ENCODE data around the gene PPP1R14B. TPM values are rescaled to one million over a fixed set of nuclear protein-coding genes. Genes with fewer than 3 reads are reported as not detected.

Gene PPP1R14B
- total and polyA plus RNA-seq, 2 donors (not counting 3 experiments of a cell fraction or from before 2014, with no cell fraction given): 308 to 431 TPM

DNA sequence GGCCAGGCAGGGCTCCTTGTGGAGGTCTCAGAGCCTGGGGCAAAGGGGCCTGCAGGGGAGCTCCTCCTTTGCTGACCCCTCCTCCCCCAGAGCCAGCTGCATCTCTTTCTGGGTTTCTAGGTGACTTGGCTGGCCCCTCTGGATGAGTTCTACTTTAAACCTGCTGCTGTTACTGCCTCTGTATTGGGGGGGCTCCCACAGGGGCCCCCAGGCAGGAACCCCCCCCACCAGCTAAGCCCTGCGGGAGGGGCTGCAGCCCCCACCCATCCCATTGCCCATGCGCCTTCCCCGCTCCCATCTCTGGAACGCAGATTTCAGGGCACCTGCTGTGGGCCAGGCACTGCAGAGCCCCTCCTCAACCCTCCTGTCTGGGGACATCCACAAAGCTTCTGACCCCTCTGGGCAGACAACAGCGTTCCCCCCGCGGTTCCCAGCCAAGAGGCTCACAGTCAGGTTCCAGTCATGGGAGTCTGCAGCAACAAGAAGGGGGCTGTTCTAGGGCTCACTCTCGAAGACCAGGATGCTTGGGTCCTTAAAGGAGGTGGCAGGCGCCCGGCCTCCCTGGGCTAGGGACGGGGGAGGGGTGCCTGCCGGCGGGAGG, 3.8 kb upstream of the PPP1R14B start:
- Histone ChIP-seq H3K4me2 (ENCODE audit: insufficient read depth, low read length) (peak overlapping the region; percentile 47), H3K9ac (replicated peaks; ENCODE audit: extremely low read depth, insufficient read depth, low read length) (no peak overlapping the region), H3K9me1 (replicated peaks; ENCODE audit: control insufficient read depth, extremely low read depth, insufficient read depth, low read length) (no peaks in the 10 kb centered on the region), H3K4me3 (replicated peaks in 1 of 3; ENCODE audit: insufficient read depth in 1 of 3, low read depth in 1 of 3, low read length in 3 of 3) (peak overlapping the region in 2 of 3 experiments; percentile 11 to 80), H3K4me1 (ENCODE audit: control insufficient read depth, extremely low read depth, insufficient read depth, low read length) (peaks cover 30% of the 10 kb centered on the region), H3K79me2 (ENCODE audit: control insufficient read depth, insufficient read depth, low read length) (peaks cover 40% of the 10 kb centered on the region), H2AFZ (ENCODE audit: low read depth, low read length) (peak overlapping the region; percentile 81), H3K36me3 (ENCODE audit: control insufficient read depth in 2 of 2, extremely low read depth in 1 of 2, insufficient read depth in 2 of 2, low read length in 2 of 2) (peaks cover 0 to 6% of the 10 kb centered on the region in 2 experiments), H3K27ac (ENCODE audit: insufficient read depth, low read depth, low read length) (no peak overlapping the region), H3K27me3 (ENCODE audit: control insufficient read depth in 2 of 2, insufficient read depth in 2 of 2, low read length in 2 of 2) (no peaks in the 10 kb centered on the region), H3K9me3 (replicated peaks; ENCODE audit: control insufficient read depth, insufficient read depth, low read length) (no peaks in the 10 kb centered on the region), H4K20me1 (replicated peaks; ENCODE audit: control insufficient read depth, extremely low read depth, insufficient read depth, low read length) (no peaks in the 10 kb centered on the region)
- no peak for TF ChIP-seq POLR2AphosphoS5 (IDR thresholded peaks at IDR 0.05; ENCODE audit: insufficient read depth, low read depth, low read length)
- TF ChIP-seq GATA2 (IDR thresholded peaks at IDR 0.05; ENCODE audit: insufficient read depth, insufficient read length, low read depth, low read length): no peak
- no peak for TF ChIP-seq JUN (IDR thresholded peaks at IDR 0.05; ENCODE audit: borderline replicate concordance, insufficient read depth, insufficient read length, low read depth)
- TF ChIP-seq MYC (IDR thresholded peaks at IDR 0.05; ENCODE audit: low read depth, low read length): no peak
- no peak for TF ChIP-seq EZH2 (IDR thresholded peaks at IDR 0.05; ENCODE audit: borderline replicate concordance, low read depth, low read length, severe bottlenecking)
- TF ChIP-seq, protein P1, sequence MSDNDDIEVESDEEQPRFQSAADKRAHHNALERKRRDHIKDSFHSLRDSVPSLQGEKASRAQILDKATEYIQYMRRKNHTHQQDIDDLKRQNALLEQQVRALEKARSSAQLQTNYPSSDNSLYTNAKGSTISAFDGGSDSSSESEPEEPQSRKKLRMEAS (IDR thresholded peaks at IDR 0.05; ENCODE audit: insufficient read depth, insufficient read length): no peak
- no peak for TF ChIP-seq POLR2A (IDR thresholded peaks at IDR 0.05; ENCODE audit: low read depth, low read length)
- TF ChIP-seq, protein P2, sequence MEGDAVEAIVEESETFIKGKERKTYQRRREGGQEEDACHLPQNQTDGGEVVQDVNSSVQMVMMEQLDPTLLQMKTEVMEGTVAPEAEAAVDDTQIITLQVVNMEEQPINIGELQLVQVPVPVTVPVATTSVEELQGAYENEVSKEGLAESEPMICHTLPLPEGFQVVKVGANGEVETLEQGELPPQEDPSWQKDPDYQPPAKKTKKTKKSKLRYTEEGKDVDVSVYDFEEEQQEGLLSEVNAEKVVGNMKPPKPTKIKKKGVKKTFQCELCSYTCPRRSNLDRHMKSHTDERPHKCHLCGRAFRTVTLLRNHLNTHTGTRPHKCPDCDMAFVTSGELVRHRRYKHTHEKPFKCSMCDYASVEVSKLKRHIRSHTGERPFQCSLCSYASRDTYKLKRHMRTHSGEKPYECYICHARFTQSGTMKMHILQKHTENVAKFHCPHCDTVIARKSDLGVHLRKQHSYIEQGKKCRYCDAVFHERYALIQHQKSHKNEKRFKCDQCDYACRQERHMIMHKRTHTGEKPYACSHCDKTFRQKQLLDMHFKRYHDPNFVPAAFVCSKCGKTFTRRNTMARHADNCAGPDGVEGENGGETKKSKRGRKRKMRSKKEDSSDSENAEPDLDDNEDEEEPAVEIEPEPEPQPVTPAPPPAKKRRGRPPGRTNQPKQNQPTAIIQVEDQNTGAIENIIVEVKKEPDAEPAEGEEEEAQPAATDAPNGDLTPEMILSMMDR (IDR thresholded peaks at IDR 0.05; ENCODE audit: extremely low read depth in 1 of 2, insufficient read depth in 1 of 2, low read depth in 1 of 2, low read length in 2 of 2): no peak
- TF ChIP-seq FOS (IDR thresholded peaks at IDR 0.05; ENCODE audit: borderline replicate concordance, insufficient read depth, low read length): no peak
- FAIRE-seq (no peak), DNase-seq (ENCODE audit: low read depth, low spot score) (no peak)
- intact Hi-C loops (cut with micrococcal nuclease) (loop anchor here (1.0 kb wide), 4 partner anchors 13 to 51 kb away; partner anchors contain the start of gene GPR137), dilution Hi-C loops (cut with MboI; ENCODE audit: extremely low pct_ligation_motif_present, low sequenced_read_pairs) (no loop called here)
- CTCF ChIA-PET: interaction anchor here (1.1 to 4.7 kb wide), 6 partner anchors 13 to 54 kb away, joined by 3 to 60 read pairs (median 28); partner anchors contain the start of genes CATSPERZ and FERMT3
- POLR2A ChIA-PET: no interaction called here
- BruUV-seq (replicated peaks): no TSS peak
